Tibial nerve (tissue), 4 donors: ENCODE measurements around the gene MRPL34. TPM values are rescaled to one million over a fixed set of nuclear protein-coding genes. Genes with fewer than 3 reads are reported as not detected.

ENCODE experiments used
- DNase-seq, 2 donors: peaks; one replicate each; pipeline ENCODE4 v3.0.0-alpha.2; 2019; ENCODE audit warnings: low spot score in 2 of 2
- H3K27ac ChIP-seq, 4 donors: fragments of 200-600 bp; sonication (generic) in 3 of 4; one replicate each; pipeline ENCODE4 v1.5.1; 2017 to 2019; ENCODE audit warnings: mild to moderate bottlenecking in 1 of 4
- H3K27me3 ChIP-seq, 2 donors: fragments of 200-600 bp; sonication (generic) in 1 of 2; one replicate each; pipeline versions ENCODE4 v1.5.1 to v1.6.0; 2017 to 2019
- H3K36me3 ChIP-seq, 3 donors: fragments of 200-600 bp; sonication (generic); one replicate each; pipeline ENCODE4 v1.5.1; 2018 to 2019
- H3K4me1 ChIP-seq, 4 donors: fragments of 200-600 bp; sonication (generic) in 3 of 4; one replicate each; pipeline ENCODE4 v1.5.1; 2017 to 2019
- H3K4me3 ChIP-seq, 4 donors: fragments of 200-600 bp; sonication (generic) in 3 of 4; one replicate each; pipeline ENCODE4 v1.5.1; 2017 to 2019; ENCODE audit warnings: mild to moderate bottlenecking in 1 of 4, moderate library complexity in 1 of 4
- H3K9me3 ChIP-seq, 4 donors: fragments of 200-600 bp; sonication (generic) in 3 of 4; one replicate each; pipeline ENCODE4 v1.5.1; 2017 to 2019
- CTCF ChIP-seq, 5 experiments: fragments of 200-600 bp in 3 of 5; fragments of 450-650 bp in 2 of 5; sonication (generic) in 3 of 5; IDR thresholded peaks; one replicate each; pipeline ENCODE4 v1.5.1; 2016 to 2019; ENCODE audit warnings: antibody characterized with exemption in 5 of 5, mild to moderate bottlenecking in 3 of 5, moderate library complexity in 2 of 5
- EP300 ChIP-seq, 2 donors: sonication (generic); formaldehyde crosslinking; IDR thresholded peaks; one replicate each; pipeline ENCODE4 v1.6.1; 2017; ENCODE audit warnings: antibody characterized with exemption in 2 of 2, mild to moderate bottlenecking in 1 of 2
- POLR2A ChIP-seq, 2 donors: fragments of 450-650 bp; IDR thresholded peaks; one replicate each; pipeline ENCODE4 v1.6.1; 2017; ENCODE audit warnings: antibody characterized with exemption in 2 of 2, mild to moderate bottlenecking in 2 of 2, moderate library complexity in 2 of 2
- WGBS, 2 donors: methylation state at CpG; one replicate each; pipeline ENCODE4 v1.1.5; 2018; 5-methylcytosine and 5-hydroxymethylcytosine counted together
- total RNA-seq, 4 donors: library from RNA; depleted of rRNA; stranded (reverse); fragments of >200 nt; gene quantifications; one replicate each; pipeline ENCODE4 v1.1.0, GENCODE V29; 2016

MRPL34 gene
- total RNA-seq, 4 donors from 2014 or later: 143 to 187 (median 175) TPM

- Histone ChIP-seq H3K4me3 (no peak overlapping the region), H3K4me1 (peaks cover 0 to 19% (median 12%) of the 10 kb centered on the region in 4 donors), H3K9me3 (no peaks in the 10 kb centered on the region), H3K36me3 (peaks cover 0 to 57% (median 18%) of the 10 kb centered on the region in 3 donors), H3K27ac (no peak overlapping the region), H3K27me3 (peaks cover 0 to 25% of the 10 kb centered on the region in 2 donors)
- DNase-seq: no peak
- TF ChIP-seq POLR2A (IDR thresholded peaks at IDR 0.05): no peak
- TF ChIP-seq EP300 (IDR thresholded peaks at IDR 0.05): no peak
- TF ChIP-seq CTCF (IDR thresholded peaks at IDR 0.05): no peak
- WGBS, 2 donors: 62 to 78% methylated on average over 3 of the region's 3 CpGs
Observed at GRCh38 chr19:17279436-17279835, 26.2 kb upstream of the MRPL34 start.

GRCh38 chr19:17281391-17282304 is 24.0 kb upstream of the MRPL34 start, which contains the start of gene ANKLE1:
TSS of gene ANKLE1 (plus strand) at chr19:17281901. CDS start at chr19:17281921, 20 bp downstream.
- 10 to 16% methylated on average over 31 to 43 of the region's 75 CpGs for WGBS, 2 donors
- Histone ChIP-seq H3K27ac (no peak within 1 kb of the TSS), H3K9me3 (no peaks in the 10 kb centered on the region), H3K36me3 (peaks cover 0 to 45% (median 2%) of the 10 kb centered on the region in 3 donors), H3K27me3 (peaks cover 0 to 25% of the 10 kb centered on the region in 2 donors), H3K4me3 (peak within 1 kb of the TSS in 3 of 4 donors; percentile 28 to 43 (median 41)), H3K4me1 (peaks cover 0 to 19% (median 12%) of the 10 kb centered on the region in 4 donors)
- TF ChIP-seq CTCF (IDR thresholded peaks at IDR 0.05) (no peak), POLR2A (IDR thresholded peaks at IDR 0.05) (no peak), EP300 (IDR thresholded peaks at IDR 0.05) (no peak)
- DNase-seq: no peak

GRCh38 chr19:17282488-17283125 is 23.1 kb upstream of the MRPL34 start:
- TF ChIP-seq EP300 (IDR thresholded peaks at IDR 0.05) (no peak), CTCF (IDR thresholded peaks at IDR 0.05) (peak; percentile 87 to 97 (median 94))
- WGBS, 2 donors: 1 to 3% methylated on average over 40 to 43 of the region's 45 CpGs
- H3K4me3 ChIP-seq: peak overlapping the region in 3 of 4 donors; percentile 28 to 43 (median 41)
- H3K36me3 ChIP-seq: peaks cover 0 to 36% (median 0%) of the 10 kb centered on the region in 3 donors
- no peaks in the 10 kb centered on the region for H3K9me3 ChIP-seq
- peaks cover 0 to 25% of the 10 kb centered on the region in 2 donors for H3K27me3 ChIP-seq
- peaks cover 0 to 19% (median 12%) of the 10 kb centered on the region in 4 donors for H3K4me1 ChIP-seq
- H3K27ac ChIP-seq: no peak overlapping the region
- DNase-seq: peak; percentile 67 to 76

GRCh38 chr19:17283504-17283996 is 22.1 kb upstream of the MRPL34 start:
- no peak overlapping the region for H3K27ac ChIP-seq
- peaks cover 0 to 26% (median 0%) of the 10 kb centered on the region in 3 donors for H3K36me3 ChIP-seq
- TF ChIP-seq CTCF (IDR thresholded peaks at IDR 0.05) (no peak), EP300 (IDR thresholded peaks at IDR 0.05) (no peak), POLR2A (IDR thresholded peaks at IDR 0.05) (no peak)
- peaks cover 0 to 25% of the 10 kb centered on the region in 2 donors for H3K27me3 ChIP-seq
- no peaks in the 10 kb centered on the region for H3K9me3 ChIP-seq
- no peak overlapping the region for H3K4me3 ChIP-seq
- H3K4me1 ChIP-seq: peaks cover 0 to 19% (median 12%) of the 10 kb centered on the region in 4 donors
- no peak for DNase-seq
- 86 to 94% methylated on average over 3 to 4 of the region's 7 CpGs for WGBS, 2 donors
